CD14-positive monocyte (primary cell): ENCODE measurements around the gene SIK3. TPM values are rescaled to one million over a fixed set of nuclear protein-coding genes. Genes with fewer than 3 reads are reported as not detected.

ENCODE experiments used
- DNase-seq, 3 donors: peaks; one replicate each; pipeline ENCODE4 v3.0.0-alpha.2; 2011 to 2022
- H2AFZ ChIP-seq: 2 replicates; pipeline ENCODE4 v1.6.0; 2012; ENCODE audit warnings: mild to moderate bottlenecking, low read depth, low read length, inconsistent platforms; ENCODE audit not compliant: insufficient read depth, poor library complexity, severe bottlenecking
- H3K27ac ChIP-seq, 2 donors: 1 replicate in 1 of 2; 2 replicates in 1 of 2; pipeline ENCODE4 v1.5.1; 2012 to 2013; ENCODE audit warnings: low read length in 2 of 2, control low read depth in 1 of 2, inconsistent platforms in 1 of 2, low read depth in 1 of 2, mild to moderate bottlenecking in 1 of 2
- H3K27me3 ChIP-seq, 2 donors: one replicate each; pipeline versions ENCODE4 v1.6.0 to v1.6.1; 2011 to 2013; ENCODE audit warnings: low read length in 2 of 2; ENCODE audit not compliant: control insufficient read depth in 2 of 2, insufficient read depth in 2 of 2
- H3K36me3 ChIP-seq, 2 donors: replicated peaks in 1 of 2; 1 replicate in 1 of 2; 2 replicates in 1 of 2; pipeline versions ENCODE4 v1.5.1 to v1.6.1; 2012 to 2013; ENCODE audit warnings: low read length in 2 of 2, control low read depth in 1 of 2, inconsistent platforms in 1 of 2, mild to moderate bottlenecking in 1 of 2; ENCODE audit not compliant: insufficient read depth in 2 of 2, control insufficient read depth in 1 of 2
- H3K4me1 ChIP-seq, 2 donors: 1 replicate in 1 of 2; 2 replicates in 1 of 2; pipeline versions ENCODE4 v1.5.1 to v1.6.1; 2012 to 2013; ENCODE audit warnings: low read length in 2 of 2, control low read depth in 1 of 2, inconsistent platforms in 1 of 2, mild to moderate bottlenecking in 1 of 2, moderate library complexity in 1 of 2; ENCODE audit not compliant: insufficient read depth in 2 of 2, control insufficient read depth in 1 of 2
- H3K4me2 ChIP-seq: replicated peaks from 2 replicates; pipeline ENCODE3; 2012; ENCODE audit warnings: low read length, moderate library complexity, mild to moderate bottlenecking; ENCODE audit not compliant: poor library complexity, severe bottlenecking; ENCODE audit errors: extremely low read depth
- H3K4me3 ChIP-seq, 3 experiments: fragments of 200-600 bp in 1 of 3; sonication (generic) in 1 of 3; replicated peaks in 1 of 3; 1 replicate in 2 of 3; 2 replicates in 1 of 3; pipeline ENCODE4 v1.5.1; 2011 to 2013; ENCODE audit warnings: low read length in 3 of 3, mild to moderate bottlenecking in 3 of 3, control low read depth in 2 of 3, low read depth in 2 of 3, inconsistent platforms in 1 of 3, moderate library complexity in 1 of 3
- H3K79me2 ChIP-seq: 2 replicates; pipeline ENCODE4 v1.6.0; 2012; ENCODE audit warnings: mild to moderate bottlenecking, control low read depth, inconsistent platforms, low read length, moderate library complexity; ENCODE audit not compliant: insufficient read depth
- H3K9ac ChIP-seq: 2 replicates; pipeline ENCODE4 v1.6.0; 2017; ENCODE audit warnings: low read length, mild to moderate bottlenecking; ENCODE audit not compliant: insufficient read depth, poor library complexity, severe bottlenecking
- H3K9me3 ChIP-seq, 2 donors: replicated peaks in 1 of 2; 1 replicate in 1 of 2; 2 replicates in 1 of 2; pipeline versions ENCODE4 v1.5.1 to v1.6.1; 2012 to 2013; ENCODE audit warnings: low read length in 2 of 2, control low read depth in 1 of 2; ENCODE audit not compliant: control insufficient read depth in 1 of 2, insufficient read depth in 1 of 2
- H4K20me1 ChIP-seq: 2 replicates; pipeline ENCODE4 v1.6.0; 2012; ENCODE audit warnings: mild to moderate bottlenecking, low read length, control low read depth, moderate library complexity; ENCODE audit not compliant: insufficient read depth
- H3K27ac Mint-ChIP-seq, 7 donors: one replicate each; pipeline ENCODE4 v1.8.0; 2020; ENCODE audit warnings: mild to moderate bottlenecking in 7 of 7, mixed read lengths in 7 of 7, moderate library complexity in 6 of 7, inconsistent platforms in 2 of 7
- H3K27me3 Mint-ChIP-seq, 3 donors: one replicate each; pipeline ENCODE4 v1.8.0; 2021 to 2022; ENCODE audit warnings: low read depth in 3 of 3, mild to moderate bottlenecking in 3 of 3, mixed read lengths in 3 of 3, moderate library complexity in 3 of 3, inconsistent platforms in 1 of 3
- H3K36me3 Mint-ChIP-seq, 2 donors: one replicate each; pipeline ENCODE4 v1.8.0; 2020; ENCODE audit warnings: mixed read lengths in 2 of 2, inconsistent platforms in 1 of 2, mild to moderate bottlenecking in 1 of 2
- H3K4me1 Mint-ChIP-seq: one replicate; pipeline ENCODE4 v1.8.0; 2020; ENCODE audit warnings: mild to moderate bottlenecking, mixed read lengths
- H3K4me3 Mint-ChIP-seq, 2 donors: one replicate each; pipeline ENCODE4 v1.8.0; 2020; ENCODE audit warnings: mild to moderate bottlenecking in 2 of 2, mixed read lengths in 2 of 2, moderate library complexity in 1 of 2
- H3K9me3 Mint-ChIP-seq, 7 donors: one replicate each; pipeline ENCODE4 v1.8.0; 2020 to 2022; ENCODE audit warnings: mixed read lengths in 7 of 7, mild to moderate bottlenecking in 6 of 7, moderate library complexity in 6 of 7, inconsistent platforms in 2 of 7
- CTCF ChIP-seq: fragments of 200-600 bp; IDR thresholded peaks from one replicate; pipeline ENCODE4 v1.8.0; 2022; ENCODE audit warnings: antibody characterized with exemption, mild to moderate bottlenecking
- WGBS: methylation state at CpG from one replicate; pipeline ENCODE4 v1.1.5; 2013; ENCODE audit warnings: missing lambda C conversion rate; ENCODE audit not compliant: insufficient coverage; 5-methylcytosine and 5-hydroxymethylcytosine counted together
- intact Hi-C, 2 donors: fragments of 100-400 bp; cut with micrococcal nuclease; formaldehyde crosslinking; loops; one replicate each; pipeline versions ENCODE4 v1.15.0 to v1.15.1; 2023
- polyA plus RNA-seq, 3 donors: library from polyadenylated mRNA; depleted of rRNA in 1 of 3; unstranded in 2 of 3; stranded (reverse) in 1 of 3; fragments of 300-500 nt in 2 of 3; fragments of >200 nt in 1 of 3; fragmentation: Illumina TruSeq in 2 of 3; gene quantifications; 1 replicate in 2 of 3; 2 replicates in 1 of 3; pipeline ENCODE4 v1.2.3, GENCODE V29; 2012 to 2021

SIK3 gene
- polyA plus RNA-seq, 3 donors, result 18.3 to 142 (median 20.0) TPM

- no peaks in the 10 kb centered on the region for H3K9me3 ChIP-seq
- Mint-ChIP-seq H3K36me3 (no peaks in the 10 kb centered on the region), H3K27ac (peak overlapping the region in 2 of 7 donors; percentile 21 to 99), H3K9me3 (peaks cover 0 to 2% (median 0%) of the 10 kb centered on the region in 7 donors), H3K4me1 (peaks cover 27% of the 10 kb centered on the region), H3K4me3 (no peak overlapping the region), H3K27me3 (no peaks in the 10 kb centered on the region)
- H2AFZ ChIP-seq, result no peak overlapping the region
- no peak overlapping the region for H3K9ac ChIP-seq
- 100% methylated on average over 1 of the region's 3 CpGs for WGBS
- H4K20me1 ChIP-seq, result peaks cover 21% of the 10 kb centered on the region
- TF ChIP-seq CTCF, result no peak
- no peak overlapping the region for H3K4me2 ChIP-seq
- intact Hi-C loops, result no loop called here
- H3K27me3 ChIP-seq, result no peaks in the 10 kb centered on the region
- H3K79me2 ChIP-seq, result peaks cover 25% of the 10 kb centered on the region
- H3K4me3 ChIP-seq, result no peak overlapping the region
- DNase-seq, result no peak
- H3K4me1 ChIP-seq, result peaks cover 21 to 23% of the 10 kb centered on the region in 2 donors
- no peak overlapping the region for H3K27ac ChIP-seq
- H3K36me3 ChIP-seq, result no peaks in the 10 kb centered on the region
Observed at GRCh38 chr11:117100556-117100955, 2.3 kb upstream of the SIK3 start.

DNA sequence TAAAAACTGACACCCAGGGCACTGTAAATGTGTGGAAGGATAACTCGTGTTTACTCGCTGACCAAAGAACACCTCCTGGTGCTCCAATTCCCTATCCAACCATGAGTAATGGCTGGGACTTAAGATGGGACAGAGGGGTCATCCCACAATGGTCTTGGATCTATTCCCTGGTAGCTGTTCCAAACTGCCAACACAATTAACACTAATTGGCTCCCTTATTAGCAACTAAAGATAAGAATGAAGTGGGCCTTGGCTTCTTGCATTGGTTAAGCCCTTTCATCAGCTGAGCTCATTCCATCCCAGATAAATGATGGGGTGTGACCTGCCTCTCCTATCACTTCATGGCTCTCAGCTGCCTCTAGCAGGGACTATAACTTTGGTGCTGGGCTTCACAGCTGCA lies 1.5 kb upstream of the SIK3 start:
- Histone ChIP-seq H3K27me3 (no peaks in the 10 kb centered on the region), H2AFZ (no peak overlapping the region), H4K20me1 (peaks cover 30% of the 10 kb centered on the region), H3K79me2 (peaks cover 34% of the 10 kb centered on the region), H3K4me3 (no peak overlapping the region), H3K36me3 (no peaks in the 10 kb centered on the region), H3K4me1 (peaks cover 29 to 30% of the 10 kb centered on the region in 2 donors), H3K4me2 (no peak overlapping the region), H3K9me3 (no peaks in the 10 kb centered on the region), H3K27ac (peak overlapping the region in 1 of 2 donors; percentile 97), H3K9ac (no peak overlapping the region)
- peak overlapping the region; percentile 98 to 99 (median 98) for H3K27ac Mint-ChIP-seq
- H3K27me3 Mint-ChIP-seq, result no peaks in the 10 kb centered on the region
- H3K4me3 Mint-ChIP-seq, result no peak overlapping the region
- intact Hi-C loops, result loop anchor here in 1 of 2 donors (5.0 kb wide), 3 partner anchors 97 to 187 kb away; no protein-coding TSS in a partner anchor
- WGBS, result no CpG with 5 or more reads among the region's 2 CpGs
- H3K9me3 Mint-ChIP-seq, result peaks cover 0 to 2% (median 0%) of the 10 kb centered on the region in 7 donors
- TF ChIP-seq CTCF, result no peak
- DNase-seq, result no peak
- peaks cover 35% of the 10 kb centered on the region for H3K4me1 Mint-ChIP-seq
- no peaks in the 10 kb centered on the region for H3K36me3 Mint-ChIP-seq
